SU-DHL-6 (cell line): ENCODE results near the gene NFIA.
A peak's percentile ranks its signal among the peaks of the same experiment; 100 is the strongest.

Experiments
- H2AFZ ChIP-seq: fragments of 200-600 bp; sonication (generic); 2 replicates; pipeline ENCODE4 v1.6.1; 2014; ENCODE audit warnings: low read depth, mild to moderate bottlenecking, moderate library complexity, mixed read lengths, antibody characterized with exemption, low read length; ENCODE audit not compliant: severe bottlenecking
- H3F3A ChIP-seq: fragments of 200-600 bp; shearing (Covaris generic); 2 replicates; pipeline ENCODE4 v1.6.0; 2016; ENCODE audit warnings: antibody characterized with exemption, mild to moderate bottlenecking; ENCODE audit not compliant: insufficient read depth
- H3K27ac ChIP-seq: fragments of 200-600 bp; sonication (generic); 2 replicates; pipeline ENCODE4 v1.5.1; 2016; ENCODE audit warnings: low read depth, mild to moderate bottlenecking, low read length, moderate library complexity, mixed read lengths
- H3K27me3 ChIP-seq: fragments of 200-600 bp; sonication (generic), shearing (Covaris generic); 2 replicates; pipeline ENCODE4 v1.6.0; 2014; ENCODE audit warnings: mild to moderate bottlenecking, low read length
- H3K36me3 ChIP-seq: fragments of 200-600 bp; sonication (generic); 2 replicates; pipeline ENCODE4 v1.6.1; 2014; ENCODE audit warnings: mild to moderate bottlenecking, low read length, mixed read lengths
- H3K4me2 ChIP-seq: fragments of 300-600, 200-600 bp; shearing (Covaris generic), sonication (generic); 2 replicates; pipeline ENCODE4 v1.6.0; 2014; ENCODE audit warnings: low read length, low read depth, mild to moderate bottlenecking; ENCODE audit not compliant: poor library complexity, severe bottlenecking
- H3K4me3 ChIP-seq: fragments of 200-600 bp; sonication (generic); 2 replicates; pipeline ENCODE4 v1.5.1; 2014; ENCODE audit warnings: antibody characterized with exemption, low read length, mild to moderate bottlenecking, mixed read lengths; ENCODE audit not compliant: insufficient read depth, poor library complexity, severe bottlenecking
- H3K79me2 ChIP-seq: fragments of 200-600 bp; sonication (generic); 2 replicates; pipeline ENCODE4 v1.6.1; 2014; ENCODE audit warnings: mild to moderate bottlenecking, low read length, moderate library complexity; ENCODE audit not compliant: insufficient read depth
- H3K9ac ChIP-seq: fragments of 200-600 bp; sonication (generic); 2 replicates; pipeline ENCODE4 v1.7.0; 2014; ENCODE audit warnings: mild to moderate bottlenecking, low read length
- H3K9me2 ChIP-seq: fragments of 200-600 bp; sonication (generic); replicated peaks from 2 replicates; pipeline ENCODE4 v1.6.1; 2014; ENCODE audit warnings: low read length; ENCODE audit not compliant: insufficient read depth
- H3K9me3 ChIP-seq: fragments of 200-600 bp; sonication (generic); 2 replicates; pipeline ENCODE4 v1.6.1; 2014; ENCODE audit warnings: low read length, mixed read lengths; ENCODE audit not compliant: insufficient read depth
- H4K20me1 ChIP-seq: fragments of 200-600 bp; sonication (generic); 2 replicates; pipeline ENCODE4 v1.6.1; 2014; ENCODE audit warnings: low read depth, mild to moderate bottlenecking, antibody characterized with exemption, low read length, moderate library complexity, mixed read lengths
- EZH2phosphoT487 ChIP-seq: fragments of 200-600 bp; sonication (generic), shearing (Covaris generic); conservative IDR thresholded peaks from 2 replicates; pipeline ENCODE4 v1.6.1; 2018; ENCODE audit warnings: mild to moderate bottlenecking, antibody characterized with exemption, low read length, moderate library complexity, mixed read lengths
- TF ChIP-seq, protein P1 (sequence below): fragments of 200-600 bp; sonication (generic); IDR thresholded peaks from one replicate; pipeline ENCODE4 v1.5.1; 2017; ENCODE audit warnings: antibody characterized with exemption, mild to moderate bottlenecking, low read length, moderate library complexity; ENCODE audit not compliant: insufficient read depth, poor library complexity, severe bottlenecking

The NFIA gene

DNA sequence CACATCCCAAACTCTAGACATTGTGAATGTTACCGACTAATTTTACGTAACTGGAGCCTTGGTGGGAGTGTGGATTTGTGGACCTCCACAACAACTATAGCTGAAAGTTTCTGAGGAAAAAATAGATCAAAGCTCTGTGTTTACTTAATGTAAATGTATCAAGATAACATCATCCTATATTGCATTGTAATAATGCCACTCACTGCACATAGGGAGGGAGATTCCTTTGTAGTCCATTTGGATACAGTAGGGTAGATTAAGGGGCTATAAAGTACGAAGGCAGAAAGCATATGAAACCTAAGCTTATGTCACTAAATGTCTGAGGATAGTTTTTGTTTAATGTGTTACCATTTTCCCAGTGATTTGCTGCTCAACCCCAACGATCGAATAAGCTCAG, 369.2 kb downstream of the NFIA start:
- Histone ChIP-seq H3K9ac (no peak overlapping the region), H3K4me3 (no peak overlapping the region), H3K9me3 (no peaks in the 10 kb centered on the region), H3K36me3 (no peaks in the 10 kb centered on the region), H3K27me3 (no peaks in the 10 kb centered on the region), H3K79me2 (no peaks in the 10 kb centered on the region), H4K20me1 (no peaks in the 10 kb centered on the region), H3F3A (no peaks in the 10 kb centered on the region), H3K4me2 (no peak overlapping the region), H3K27ac (no peak overlapping the region), H2AFZ (no peak overlapping the region), H3K9me2 (no peaks in the 10 kb centered on the region)
- TF ChIP-seq, protein P1, sequence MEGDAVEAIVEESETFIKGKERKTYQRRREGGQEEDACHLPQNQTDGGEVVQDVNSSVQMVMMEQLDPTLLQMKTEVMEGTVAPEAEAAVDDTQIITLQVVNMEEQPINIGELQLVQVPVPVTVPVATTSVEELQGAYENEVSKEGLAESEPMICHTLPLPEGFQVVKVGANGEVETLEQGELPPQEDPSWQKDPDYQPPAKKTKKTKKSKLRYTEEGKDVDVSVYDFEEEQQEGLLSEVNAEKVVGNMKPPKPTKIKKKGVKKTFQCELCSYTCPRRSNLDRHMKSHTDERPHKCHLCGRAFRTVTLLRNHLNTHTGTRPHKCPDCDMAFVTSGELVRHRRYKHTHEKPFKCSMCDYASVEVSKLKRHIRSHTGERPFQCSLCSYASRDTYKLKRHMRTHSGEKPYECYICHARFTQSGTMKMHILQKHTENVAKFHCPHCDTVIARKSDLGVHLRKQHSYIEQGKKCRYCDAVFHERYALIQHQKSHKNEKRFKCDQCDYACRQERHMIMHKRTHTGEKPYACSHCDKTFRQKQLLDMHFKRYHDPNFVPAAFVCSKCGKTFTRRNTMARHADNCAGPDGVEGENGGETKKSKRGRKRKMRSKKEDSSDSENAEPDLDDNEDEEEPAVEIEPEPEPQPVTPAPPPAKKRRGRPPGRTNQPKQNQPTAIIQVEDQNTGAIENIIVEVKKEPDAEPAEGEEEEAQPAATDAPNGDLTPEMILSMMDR = no peak
- TF ChIP-seq EZH2phosphoT487 = no peak

DNA sequence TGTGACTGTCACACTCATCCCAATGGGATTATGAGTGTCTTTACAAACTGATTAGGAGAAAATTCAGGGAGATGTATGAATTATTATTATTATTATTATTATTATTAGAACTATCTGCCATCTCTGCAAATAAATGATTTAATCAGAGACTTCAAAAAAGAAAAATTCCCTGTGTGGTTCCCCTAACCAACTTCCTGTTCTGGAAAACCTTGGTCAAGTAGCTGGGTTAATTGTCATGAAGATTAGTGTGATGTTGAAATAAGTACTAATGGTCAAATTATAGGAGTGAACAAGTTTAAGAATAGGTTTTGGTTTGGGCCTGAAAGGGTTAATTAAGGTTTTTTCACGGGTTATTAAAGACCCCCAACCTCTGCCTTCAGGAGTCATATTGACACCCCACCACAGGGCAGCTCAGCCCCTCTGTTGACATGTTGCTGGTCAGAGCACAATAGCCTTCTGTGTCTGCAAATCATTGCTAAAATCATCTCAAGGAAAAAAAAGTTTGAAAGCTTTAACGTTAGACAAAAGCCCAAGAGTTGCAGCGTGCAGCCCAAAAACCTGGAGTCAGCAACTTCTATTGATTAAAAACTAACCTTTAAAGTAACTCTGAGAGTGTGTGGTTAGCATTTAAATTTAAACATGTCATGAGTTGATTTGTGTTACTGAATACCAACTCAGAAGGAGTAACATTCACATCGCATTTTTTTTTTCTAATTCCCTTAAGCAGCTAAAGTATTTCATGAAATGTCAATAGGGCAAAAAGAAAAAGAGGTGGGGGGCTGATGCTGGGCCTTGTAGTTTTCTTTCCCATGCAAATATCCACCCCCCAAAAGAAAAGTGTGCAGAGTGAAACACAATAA, 370.0 kb downstream of the NFIA start:
- no peak for TF ChIP-seq EZH2phosphoT487
- TF ChIP-seq, protein P1 = no peak
- no peak overlapping the region for H3K4me3 ChIP-seq
- H3K79me2 ChIP-seq = no peaks in the 10 kb centered on the region
- peak overlapping the region; percentile 34 for H3K4me2 ChIP-seq
- no peaks in the 10 kb centered on the region for H3K27me3 ChIP-seq
- peak overlapping the region; percentile 44 for H2AFZ ChIP-seq
- H3K36me3 ChIP-seq = no peaks in the 10 kb centered on the region
- H3K9me3 ChIP-seq = no peaks in the 10 kb centered on the region
- 0 out of 2 replicates have a peak overlapping the region, but pooled peaks have one; percentile 7 for H3K9ac ChIP-seq
- H3K27ac ChIP-seq = no peak overlapping the region
- no peaks in the 10 kb centered on the region for H3F3A ChIP-seq
- H4K20me1 ChIP-seq = no peaks in the 10 kb centered on the region
- H3K9me2 ChIP-seq = no peaks in the 10 kb centered on the region

DNA sequence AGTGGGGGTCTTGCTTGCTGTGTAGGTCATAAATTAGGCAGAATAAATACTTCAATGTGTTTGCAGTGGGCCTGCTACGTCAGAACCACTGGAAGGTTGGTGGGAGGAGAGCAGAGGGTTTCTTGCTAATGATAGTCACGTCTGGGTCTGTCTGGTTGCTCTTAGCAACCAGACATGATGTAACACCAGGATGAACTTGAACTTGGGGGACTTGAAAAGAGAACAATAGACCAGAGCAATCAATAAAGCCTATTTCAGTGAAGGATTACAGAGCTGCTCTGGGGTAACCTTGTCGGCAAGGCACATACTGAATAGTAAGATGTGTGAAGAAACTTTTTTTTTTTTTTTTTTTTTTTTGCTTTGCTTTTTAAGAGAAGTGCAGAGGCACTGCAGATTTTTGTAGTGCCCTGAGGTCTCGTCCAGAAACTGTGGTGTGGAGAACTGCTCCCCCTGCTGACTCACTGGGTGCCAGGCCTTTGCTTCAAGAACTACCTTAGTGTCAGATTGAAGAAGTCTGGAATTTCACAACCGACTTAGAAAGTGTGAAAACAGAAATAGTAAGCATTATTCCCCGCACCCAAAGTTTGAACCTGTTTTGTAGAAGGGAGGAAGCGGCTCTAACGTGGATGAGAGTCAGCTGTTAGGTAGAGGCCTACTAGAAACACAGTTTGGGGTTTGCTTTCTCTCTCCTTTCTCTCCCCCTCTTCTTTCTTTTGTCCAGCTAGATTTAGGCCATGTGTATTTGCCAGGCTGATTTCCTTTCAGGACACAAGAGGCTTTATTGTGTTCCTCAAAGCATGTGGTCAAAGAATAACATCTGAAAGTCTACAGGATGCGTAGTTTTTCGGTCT, 371.0 kb downstream of the NFIA start:
- no peak overlapping the region for H3K27ac ChIP-seq
- H3K27me3 ChIP-seq = no peaks in the 10 kb centered on the region
- H3K36me3 ChIP-seq = no peaks in the 10 kb centered on the region
- H2AFZ ChIP-seq = peak overlapping the region; percentile 44
- no peaks in the 10 kb centered on the region for H3K9me3 ChIP-seq
- H4K20me1 ChIP-seq = no peaks in the 10 kb centered on the region
- H3K9me2 ChIP-seq = no peaks in the 10 kb centered on the region
- no peaks in the 10 kb centered on the region for H3F3A ChIP-seq
- no peaks in the 10 kb centered on the region for H3K79me2 ChIP-seq
- H3K4me3 ChIP-seq = no peak overlapping the region
- TF ChIP-seq EZH2phosphoT487 = no peak
- TF ChIP-seq, protein P1 = peak; percentile 90
- H3K9ac ChIP-seq = 0 out of 2 replicates have a peak overlapping the region, but pooled peaks have one; percentile 9
- peak overlapping the region; percentile 34 for H3K4me2 ChIP-seq
